Left ventricle myocardium inferior (tissue), 1 donor: ENCODE data around the gene LDB2. TPM values are rescaled to one million over a fixed set of nuclear protein-coding genes. Genes with fewer than 3 reads are reported as not detected.
A peak's percentile ranks its signal among the peaks of the same experiment; 100 is the strongest.

ENCODE experiments used
- DNase-seq: peaks from one replicate; pipeline ENCODE4 v3.0.0-alpha.2; 2020
- H3K27ac ChIP-seq: fragments of 200-600 bp; replicated peaks from 2 replicates; pipeline ENCODE4 v1.8.0; 2021
- H3K27me3 ChIP-seq: fragments of 200-600 bp; 2 replicates; pipeline ENCODE4 v1.8.0; 2021; ENCODE audit warnings: low read depth
- H3K36me3 ChIP-seq: fragments of 200-600 bp; 2 replicates; pipeline ENCODE4 v1.8.0; 2021
- H3K4me1 ChIP-seq: fragments of 200-600 bp; 2 replicates; pipeline ENCODE4 v1.8.0; 2021
- H3K4me3 ChIP-seq: fragments of 200-600 bp; 2 replicates; pipeline ENCODE4 v1.8.0; 2021; ENCODE audit warnings: mild to moderate bottlenecking, moderate library complexity
- H3K9me3 ChIP-seq: fragments of 200-600 bp; replicated peaks from 2 replicates; pipeline ENCODE4 v1.8.0; 2021
- CTCF ChIP-seq: fragments of 200-600 bp; IDR thresholded peaks from 2 replicates; pipeline ENCODE4 v1.8.0; 2021; ENCODE audit warnings: antibody characterized with exemption, mild to moderate bottlenecking, borderline replicate concordance
- intact Hi-C: fragments of 100-400 bp; cut with micrococcal nuclease; formaldehyde crosslinking; loops from one replicate; pipeline ENCODE4 v1.11.0; 2022
- total RNA-seq: library from RNA; stranded (reverse); fragmentation: NEBNext Ultra II Directional; extraction: Animal tissue kit (Norgen Biotek cat#: 25700); gene quantifications from one replicate; pipeline ENCODE4 v1.2.1, GENCODE V29; 2021
- donor health status: DM: no; HTN: yes; CAD: no; lungs with severe emphysema.

The LDB2 gene
- total RNA-seq, 1 donor from 2014 or later, result 29.6 TPM

GRCh38 chr4:16909281-16909680 lies 10.8 kb upstream of the LDB2 start:
- Histone ChIP-seq H3K27me3 (peaks cover 17% of the 10 kb centered on the region), H3K4me3 (peak overlapping the region; percentile 43), H3K36me3 (no peaks in the 10 kb centered on the region), H3K9me3 (no peaks in the 10 kb centered on the region), H3K4me1 (peaks cover 14% of the 10 kb centered on the region), H3K27ac (no peak overlapping the region)
- intact Hi-C loops, result no loop called here
- DNase-seq, result peak; percentile 17
- no peak for TF ChIP-seq CTCF

GRCh38 chr4:16908377-16909021 lies 10.1 kb upstream of the LDB2 start:
- H3K36me3 ChIP-seq, result no peaks in the 10 kb centered on the region
- H3K9me3 ChIP-seq, result no peaks in the 10 kb centered on the region
- H3K4me1 ChIP-seq, result peaks cover 14% of the 10 kb centered on the region
- no peak overlapping the region for H3K27ac ChIP-seq
- intact Hi-C loops, result no loop called here
- DNase-seq, result no peak
- TF ChIP-seq CTCF, result no peak
- H3K27me3 ChIP-seq, result peaks cover 17% of the 10 kb centered on the region
- H3K4me3 ChIP-seq, result no peak overlapping the region

- Histone ChIP-seq H3K4me3 (no peak overlapping the region), H3K27ac (peak overlapping the region; percentile 72)
Observed at GRCh38 chr4:16900325-16900724, 1.9 kb upstream of the LDB2 start.

GRCh38 chr4:16896881-16897750 lies 1.3 kb downstream of the LDB2 start:
- H3K36me3 ChIP-seq, result no peaks in the 10 kb centered on the region
- TF ChIP-seq CTCF, result no peak
- intact Hi-C loops, result no loop called here
- no peaks in the 10 kb centered on the region for H3K9me3 ChIP-seq
- peak overlapping the region; percentile 85 for H3K27ac ChIP-seq
- H3K4me3 ChIP-seq, result peak overlapping the region; percentile 73
- H3K4me1 ChIP-seq, result peaks cover 33% of the 10 kb centered on the region
- peaks cover 25% of the 10 kb centered on the region for H3K27me3 ChIP-seq
- no peak for DNase-seq

More at GRCh38 chr4:16900325-16900724, 1.9 kb upstream of the LDB2 start:
- Histone ChIP-seq H3K36me3 (no peaks in the 10 kb centered on the region), H3K9me3 (no peaks in the 10 kb centered on the region), H3K27me3 (peaks cover 22% of the 10 kb centered on the region), H3K4me1 (peaks cover 15% of the 10 kb centered on the region)
- no peak for TF ChIP-seq CTCF
- no peak for DNase-seq
- intact Hi-C loops, result no loop called here

GRCh38 chr4:16894406-16894805 lies 4.0 kb downstream of the LDB2 start:
- H3K9me3 ChIP-seq, result no peaks in the 10 kb centered on the region
- peak overlapping the region; percentile 73 for H3K4me3 ChIP-seq
- peaks cover 44% of the 10 kb centered on the region for H3K4me1 ChIP-seq
- H3K27ac ChIP-seq, result peak overlapping the region; percentile 85
- H3K36me3 ChIP-seq, result no peaks in the 10 kb centered on the region
- intact Hi-C loops, result no loop called here
- no peak for TF ChIP-seq CTCF
- no peak for DNase-seq
- H3K27me3 ChIP-seq, result peaks cover 25% of the 10 kb centered on the region
